PC-9 (cell line): Measurements from ENCODE around the gene SFI1. TPM values are rescaled to one million over a fixed set of nuclear protein-coding genes. Genes with fewer than 3 reads are reported as not detected.

Source experiments
- BruUV-seq: library from RNA; stranded (reverse); fragments of 400-500 nt; replicated peaks from 2 replicates; lab custom pipeline; 2021; lab: Mats Ljungman, UMichigan
- CTCF ChIA-PET: fragments of 300-600 bp; sonication (Branson Sonifier 250); formaldehyde crosslinking; loops from one replicate; lab custom pipeline; 2022; ENCODE audit warnings: antibody characterized with exemption; lab: Charles Lee
- POLR2A ChIA-PET: fragments of 300-600 bp; sonication (Branson Sonifier 250); formaldehyde crosslinking; loops from one replicate; lab custom pipeline; 2022; ENCODE audit warnings: antibody characterized with exemption; ENCODE audit not compliant: unreplicated experiment; lab: Charles Lee
- DNase-seq, 2 experiments: peaks; one replicate each; pipeline versions ENCODE4 v3.0.0 to v3.0.0-alpha.2; 2015 to 2022; ENCODE audit warnings: mixed read lengths in 1 of 2
- H2AFZ ChIP-seq: fragments of 200-600 bp; sonication (generic); 2 replicates; pipeline ENCODE4 v1.8.1; 2017; ENCODE audit warnings: antibody characterized with exemption
- H3F3A ChIP-seq: fragments of 200-600 bp; sonication (generic); 2 replicates; pipeline ENCODE4 v1.8.1; 2017; ENCODE audit warnings: antibody characterized with exemption, mild to moderate bottlenecking, low read depth; ENCODE audit not compliant: insufficient read depth
- H3K27ac ChIP-seq: fragments of 200-600 bp; sonication (generic); 2 replicates; pipeline ENCODE4 v1.6.1; 2016; ENCODE audit warnings: mixed run types
- H3K27me3 ChIP-seq: fragments of 200-600 bp; sonication (generic); 2 replicates; pipeline ENCODE4 v1.6.1; 2016; ENCODE audit warnings: low read depth, mixed run types; ENCODE audit not compliant: insufficient read depth
- H3K36me3 ChIP-seq: fragments of 200-600 bp; sonication (generic); 2 replicates; pipeline ENCODE4 v1.6.1; 2016; ENCODE audit warnings: low read depth, mixed run types
- H3K4me1 ChIP-seq: fragments of 200-600 bp; sonication (generic); replicated peaks from 2 replicates; pipeline ENCODE4 v1.6.1; 2016; ENCODE audit warnings: mixed run types; ENCODE audit not compliant: insufficient read depth
- H3K4me2 ChIP-seq: fragments of 200-600 bp; sonication (generic); 2 replicates; pipeline ENCODE4 v1.6.1; 2017; ENCODE audit warnings: mixed run types
- H3K4me3 ChIP-seq: fragments of 200-600 bp; sonication (generic); 2 replicates; pipeline ENCODE4 v1.6.1; 2016; ENCODE audit warnings: mixed run types
- H3K79me2 ChIP-seq: fragments of 200-600 bp; sonication (generic); 2 replicates; pipeline ENCODE4 v1.6.1; 2017; ENCODE audit warnings: low read depth, mixed run types
- H3K9me2 ChIP-seq: fragments of 200-600 bp; sonication (generic); 2 replicates; pipeline ENCODE4 v1.8.1; 2017; ENCODE audit warnings: mild to moderate bottlenecking; ENCODE audit not compliant: insufficient read depth
- H3K9me3 ChIP-seq: fragments of 200-600 bp; sonication (generic); 2 replicates; pipeline ENCODE4 v1.8.1; 2016; ENCODE audit warnings: low read depth; ENCODE audit not compliant: insufficient read depth
- H4K20me1 ChIP-seq: fragments of 200-600 bp; sonication (generic); 2 replicates; pipeline ENCODE4 v1.8.1; 2017; ENCODE audit not compliant: insufficient read depth
- CTCF ChIP-seq: fragments of 200-600 bp; sonication (generic); conservative IDR thresholded peaks from 2 replicates; pipeline ENCODE4 v1.6.1; 2017; ENCODE audit warnings: mixed run types, antibody characterized with exemption, mild to moderate bottlenecking, moderate library complexity
- EZH2 ChIP-seq: fragments of 200-600 bp; sonication (generic); IDR thresholded peaks from 2 replicates; pipeline ENCODE4 v1.8.0; 2017; ENCODE audit warnings: antibody characterized with exemption, low read depth
- intact Hi-C: fragments of 100-400 bp; cut with micrococcal nuclease; formaldehyde crosslinking; loops from one replicate; pipeline ENCODE4 v1.10.0; 2022; ENCODE audit not compliant: unreplicated experiment
- total RNA-seq: library from RNA; stranded (reverse); gene quantifications from 2 replicates; pipeline ENCODE4 v1.2.3, GENCODE V29; 2021

Gene SFI1
- total RNA-seq, 1 experiment from 2014 or later: 57.9 TPM

- Histone ChIP-seq H3K9me2 (no peaks in the 10 kb centered on the region), H3K4me1 (no peaks in the 10 kb centered on the region), H3K27ac (no peak overlapping the region), H3F3A (no peaks in the 10 kb centered on the region), H3K27me3 (no peaks in the 10 kb centered on the region), H4K20me1 (no peaks in the 10 kb centered on the region; the same call in 1 of the 2 replicates), H3K9me3 (no peaks in the 10 kb centered on the region), H3K4me3 (no peak overlapping the region), H3K36me3 (no peaks in the 10 kb centered on the region), H3K79me2 (0 out of 2 replicates have a peak, but pooled peaks cover 5% of the 10 kb centered on the region), H3K4me2 (no peak overlapping the region), H2AFZ (no peak overlapping the region)
- no peak for DNase-seq
- ChIA-PET CTCF (no interaction called here), POLR2A (no interaction called here)
- BruUV-seq: no TSS peak
- TF ChIP-seq EZH2 (no peak), CTCF (no peak)
- intact Hi-C loops: no loop called here
Observed at GRCh38 chr22:31526270-31526669, 29.9 kb downstream of the SFI1 start.

DNA sequence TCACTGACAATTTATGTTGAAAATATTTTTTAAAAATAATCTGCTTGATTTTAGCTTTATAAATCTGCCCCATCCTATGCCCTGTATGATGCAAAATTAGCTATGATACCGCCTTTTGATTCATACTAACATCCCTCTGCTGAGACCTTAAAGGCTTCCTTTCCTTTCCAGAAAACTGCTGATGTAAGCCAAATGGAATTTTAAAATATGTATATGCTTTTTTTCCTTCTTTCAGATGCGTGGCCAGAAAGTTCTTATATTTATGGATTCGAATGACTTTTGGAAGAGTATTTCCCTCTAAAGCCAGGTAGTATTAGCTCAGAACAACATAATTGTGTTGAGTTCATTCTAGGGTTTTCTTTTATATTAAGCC lies 34.5 kb downstream of the SFI1 start:
- Histone ChIP-seq H3K9me2 (no peaks in the 10 kb centered on the region), H3K9me3 (no peaks in the 10 kb centered on the region), H3K36me3 (no peaks in the 10 kb centered on the region), H2AFZ (no peak overlapping the region), H3K27me3 (no peaks in the 10 kb centered on the region), H3K27ac (no peak overlapping the region), H3F3A (no peaks in the 10 kb centered on the region), H3K4me1 (no peaks in the 10 kb centered on the region), H3K4me2 (no peak overlapping the region), H4K20me1 (no peaks in the 10 kb centered on the region; the same call in 1 of the 2 replicates), H3K4me3 (no peak overlapping the region), H3K79me2 (0 out of 2 replicates have a peak, but pooled peaks cover 3% of the 10 kb centered on the region)
- ChIA-PET POLR2A (interaction anchor here (0.6 to 0.7 kb wide), 3 partner anchors 10 to 131 kb away, joined by 3 to 11 read pairs (median 7); no protein-coding TSS in a partner anchor), CTCF (no interaction called here)
- intact Hi-C loops: no loop called here
- BruUV-seq: no TSS peak
- no peak for DNase-seq
- no peak for TF ChIP-seq CTCF
- no peak for TF ChIP-seq EZH2

GRCh38 chr22:31532060-31532459 lies 35.7 kb downstream of the SFI1 start:
- POLR2A ChIA-PET: no interaction called here
- no peak overlapping the region for H3K4me3 ChIP-seq
- H3K79me2 ChIP-seq: no peaks in the 10 kb centered on the region
- no peaks in the 10 kb centered on the region for H3K27me3 ChIP-seq
- no peak overlapping the region for H2AFZ ChIP-seq
- BruUV-seq: no TSS peak
- H3K36me3 ChIP-seq: no peaks in the 10 kb centered on the region
- no peak overlapping the region for H3K4me2 ChIP-seq
- no peaks in the 10 kb centered on the region for H3K9me2 ChIP-seq
- CTCF ChIA-PET: interaction anchor here (0.6 kb wide), 1 partner anchor 380 kb away, joined by 3 read pairs; no protein-coding TSS in a partner anchor
- TF ChIP-seq CTCF: no peak
- no peak for TF ChIP-seq EZH2
- intact Hi-C loops: no loop called here
- H3F3A ChIP-seq: no peaks in the 10 kb centered on the region
- no peaks in the 10 kb centered on the region for H3K9me3 ChIP-seq
- H3K4me1 ChIP-seq: no peaks in the 10 kb centered on the region
- no peaks in the 10 kb centered on the region; the same call in 1 of the 2 replicates for H4K20me1 ChIP-seq
- no peak for DNase-seq
- H3K27ac ChIP-seq: no peak overlapping the region
